PC-9 (cell line): Measurements from ENCODE around the gene FAM151B. TPM values are rescaled to one million over a fixed set of nuclear protein-coding genes. Genes with fewer than 3 reads are reported as not detected.
"Not testable (repeated sequence)": the region's sequence is repeated elsewhere in the genome, so short reads cannot be mapped to it uniquely, and the experiment has no call there.

ENCODE experiments used
- BruUV-seq: library from RNA; stranded (reverse); fragments of 400-500 nt; replicated peaks from 2 replicates; lab custom pipeline; 2021; lab: Mats Ljungman, UMichigan
- CTCF ChIA-PET: fragments of 300-600 bp; sonication (Branson Sonifier 250); formaldehyde crosslinking; loops from one replicate; lab custom pipeline; 2022; ENCODE audit warnings: antibody characterized with exemption; lab: Charles Lee
- POLR2A ChIA-PET: fragments of 300-600 bp; sonication (Branson Sonifier 250); formaldehyde crosslinking; loops from one replicate; lab custom pipeline; 2022; ENCODE audit warnings: antibody characterized with exemption; ENCODE audit not compliant: unreplicated experiment; lab: Charles Lee
- DNase-seq, 2 experiments: peaks; one replicate each; pipeline versions ENCODE4 v3.0.0 to v3.0.0-alpha.2; 2015 to 2022; ENCODE audit warnings: mixed read lengths in 1 of 2
- H2AFZ ChIP-seq: fragments of 200-600 bp; sonication (generic); 2 replicates; pipeline ENCODE4 v1.8.1; 2017; ENCODE audit warnings: antibody characterized with exemption
- H3F3A ChIP-seq: fragments of 200-600 bp; sonication (generic); 2 replicates; pipeline ENCODE4 v1.8.1; 2017; ENCODE audit warnings: antibody characterized with exemption, mild to moderate bottlenecking, low read depth; ENCODE audit not compliant: insufficient read depth
- H3K27ac ChIP-seq: fragments of 200-600 bp; sonication (generic); 2 replicates; pipeline ENCODE4 v1.6.1; 2016; ENCODE audit warnings: mixed run types
- H3K27me3 ChIP-seq: fragments of 200-600 bp; sonication (generic); 2 replicates; pipeline ENCODE4 v1.6.1; 2016; ENCODE audit warnings: low read depth, mixed run types; ENCODE audit not compliant: insufficient read depth
- H3K36me3 ChIP-seq: fragments of 200-600 bp; sonication (generic); 2 replicates; pipeline ENCODE4 v1.6.1; 2016; ENCODE audit warnings: low read depth, mixed run types
- H3K4me1 ChIP-seq: fragments of 200-600 bp; sonication (generic); replicated peaks from 2 replicates; pipeline ENCODE4 v1.6.1; 2016; ENCODE audit warnings: mixed run types; ENCODE audit not compliant: insufficient read depth
- H3K4me2 ChIP-seq: fragments of 200-600 bp; sonication (generic); 2 replicates; pipeline ENCODE4 v1.6.1; 2017; ENCODE audit warnings: mixed run types
- H3K4me3 ChIP-seq: fragments of 200-600 bp; sonication (generic); 2 replicates; pipeline ENCODE4 v1.6.1; 2016; ENCODE audit warnings: mixed run types
- H3K79me2 ChIP-seq: fragments of 200-600 bp; sonication (generic); 2 replicates; pipeline ENCODE4 v1.6.1; 2017; ENCODE audit warnings: low read depth, mixed run types
- H3K9me2 ChIP-seq: fragments of 200-600 bp; sonication (generic); 2 replicates; pipeline ENCODE4 v1.8.1; 2017; ENCODE audit warnings: mild to moderate bottlenecking; ENCODE audit not compliant: insufficient read depth
- H3K9me3 ChIP-seq: fragments of 200-600 bp; sonication (generic); 2 replicates; pipeline ENCODE4 v1.8.1; 2016; ENCODE audit warnings: low read depth; ENCODE audit not compliant: insufficient read depth
- H4K20me1 ChIP-seq: fragments of 200-600 bp; sonication (generic); 2 replicates; pipeline ENCODE4 v1.8.1; 2017; ENCODE audit not compliant: insufficient read depth
- CTCF ChIP-seq: fragments of 200-600 bp; sonication (generic); conservative IDR thresholded peaks from 2 replicates; pipeline ENCODE4 v1.6.1; 2017; ENCODE audit warnings: mixed run types, antibody characterized with exemption, mild to moderate bottlenecking, moderate library complexity
- EZH2 ChIP-seq: fragments of 200-600 bp; sonication (generic); IDR thresholded peaks from 2 replicates; pipeline ENCODE4 v1.8.0; 2017; ENCODE audit warnings: antibody characterized with exemption, low read depth
- intact Hi-C: fragments of 100-400 bp; cut with micrococcal nuclease; formaldehyde crosslinking; loops from one replicate; pipeline ENCODE4 v1.10.0; 2022; ENCODE audit not compliant: unreplicated experiment
- total RNA-seq: library from RNA; stranded (reverse); gene quantifications from 2 replicates; pipeline ENCODE4 v1.2.3, GENCODE V29; 2021

Gene FAM151B
- total RNA-seq, 1 experiment from 2014 or later = 1.7 TPM

- TF ChIP-seq EZH2 (no peak), CTCF (no peak)
- Histone ChIP-seq H3K36me3 (peaks cover 29% of the 10 kb centered on the region), H3K9me3 (peaks cover 16% of the 10 kb centered on the region), H3K4me1 (peaks cover 26% of the 10 kb centered on the region), H3K79me2 (no peaks in the 10 kb centered on the region), H3K9me2 (no peaks in the 10 kb centered on the region), H3K27ac (no peak overlapping the region), H3F3A (peaks cover 16% of the 10 kb centered on the region), H2AFZ (no peak overlapping the region), H4K20me1 (no peaks in the 10 kb centered on the region), H3K4me3 (no peak overlapping the region), H3K27me3 (no peaks in the 10 kb centered on the region), H3K4me2 (no peak overlapping the region)
- intact Hi-C loops = no loop called here
- no peak for DNase-seq
- ChIA-PET CTCF (no interaction called here), POLR2A (no interaction called here)
- no TSS peak for BruUV-seq
These were observed 24.6 kb upstream of the FAM151B start for GRCh38 chr5:80463269-80463668.

GRCh38 chr5:80466669-80467485 lies 21.0 kb upstream of the FAM151B start:
- ChIA-PET CTCF (interaction anchor here (0.5 kb wide), 1 partner anchor 21 kb away, joined by 3 read pairs; no protein-coding TSS in a partner anchor), POLR2A (interaction anchor here (0.5 to 0.7 kb wide), 6 partner anchors 15 to 1446 kb away, joined by 3 to 9 read pairs (median 4); partner anchors contain the start of genes DHFR, MSH3 and ZFYVE16)
- H3K9me2 ChIP-seq = no peaks in the 10 kb centered on the region
- DNase-seq = peak in 1 of 2 experiments; percentile 80
- no peaks in the 10 kb centered on the region for H3K27me3 ChIP-seq
- H3F3A ChIP-seq = peaks cover 20% of the 10 kb centered on the region
- H3K9me3 ChIP-seq = peaks cover 16% of the 10 kb centered on the region
- no peak overlapping the region for H3K4me3 ChIP-seq
- BruUV-seq = no TSS peak
- peak overlapping the region; percentile 44 for H3K4me2 ChIP-seq
- H3K36me3 ChIP-seq = peaks cover 18% of the 10 kb centered on the region
- TF ChIP-seq CTCF (no peak), EZH2 (no peak)
- no peak overlapping the region for H2AFZ ChIP-seq
- peaks cover 32% of the 10 kb centered on the region for H3K4me1 ChIP-seq
- H3K27ac ChIP-seq = peak overlapping the region; percentile 52
- no peaks in the 10 kb centered on the region for H4K20me1 ChIP-seq
- H3K79me2 ChIP-seq = no peaks in the 10 kb centered on the region
- intact Hi-C loops = no loop called here

GRCh38 chr5:80468131-80468530 lies 19.8 kb upstream of the FAM151B start:
- CTCF ChIA-PET = no interaction called here
- intact Hi-C loops = no loop called here

GRCh38 chr5:80470631-80471030 lies 17.3 kb upstream of the FAM151B start:
- H3K79me2 ChIP-seq, H3K27me3 ChIP-seq, H3K4me2 ChIP-seq, POLR2A ChIA-PET, H3K27ac ChIP-seq, CTCF ChIA-PET, H2AFZ ChIP-seq, BruUV-seq, H3K9me2 ChIP-seq, intact Hi-C loops, H4K20me1 ChIP-seq, DNase-seq, H3K9me3 ChIP-seq, H3K4me3 ChIP-seq: not testable (repeated sequence)
- H3K4me1 ChIP-seq = peaks cover 33% of the 10 kb centered on the region
- H3F3A ChIP-seq = peaks cover 21% of the 10 kb centered on the region
- peaks cover 17% of the 10 kb centered on the region for H3K36me3 ChIP-seq

More at GRCh38 chr5:80468131-80468530, 19.8 kb upstream of the FAM151B start:
- H3K27ac ChIP-seq = no peak overlapping the region
- H3K9me2 ChIP-seq = no peaks in the 10 kb centered on the region
- H4K20me1 ChIP-seq = no peaks in the 10 kb centered on the region
- H3K4me1 ChIP-seq = peaks cover 35% of the 10 kb centered on the region
- H2AFZ ChIP-seq = no peak overlapping the region
- H3K4me2 ChIP-seq = no peak overlapping the region
- peaks cover 12% of the 10 kb centered on the region for H3K36me3 ChIP-seq
- no peaks in the 10 kb centered on the region for H3K79me2 ChIP-seq
- DNase-seq = no peak
- no TSS peak for BruUV-seq
- TF ChIP-seq EZH2 (no peak), CTCF (no peak)
- POLR2A ChIA-PET = no interaction called here
- no peaks in the 10 kb centered on the region for H3K27me3 ChIP-seq
- peaks cover 7% of the 10 kb centered on the region; the same call in 1 of the 2 replicates for H3K9me3 ChIP-seq
- H3K4me3 ChIP-seq = no peak overlapping the region
- H3F3A ChIP-seq = peaks cover 20% of the 10 kb centered on the region
